Fibroblast of lung (primary cell): ENCODE measurements around the gene MUSK.

Source experiments
- CTCF ChIP-seq, 2 donors: IDR thresholded peaks in 1 of 2; conservative IDR thresholded peaks in 1 of 2; 1 replicate in 1 of 2; 2 replicates in 1 of 2; pipeline ENCODE4 v1.5.1; 2011 to 2012; ENCODE audit warnings: low read length in 2 of 2, control low read depth in 1 of 2, inconsistent platforms in 1 of 2, low read depth in 1 of 2, mild to moderate bottlenecking in 1 of 2
- EZH2 ChIP-seq: IDR thresholded peaks from 2 replicates; pipeline ENCODE4 v1.5.1; 2012; ENCODE audit warnings: low read length, control low read depth, mild to moderate bottlenecking; ENCODE audit errors: missing control alignments

DNA sequence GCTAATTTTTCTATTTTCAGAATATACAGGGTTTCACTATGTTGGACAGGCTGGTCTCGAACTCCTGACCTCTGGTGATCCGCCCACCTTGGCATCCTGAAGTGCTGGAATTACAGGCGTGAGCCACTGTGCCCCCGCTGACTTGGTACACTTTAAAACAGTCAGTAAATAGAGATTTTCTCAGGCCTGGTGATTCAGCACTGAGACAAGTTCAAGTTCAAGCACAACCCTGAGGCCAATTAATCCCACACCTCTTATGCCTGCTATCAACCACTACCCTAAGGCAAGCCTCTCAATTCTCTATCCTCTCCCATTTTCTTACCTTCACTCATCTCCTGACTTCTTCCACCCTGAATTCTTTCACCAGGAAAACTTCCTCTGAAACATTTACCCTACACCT is 18.9 kb downstream of the MUSK start:
- TF ChIP-seq CTCF (conservative IDR thresholded peaks at IDR 0.05 in 1 of 2, IDR thresholded peaks at IDR 0.05 in 1 of 2; ENCODE audit: low read depth in 1 of 2, low read length in 2 of 2) (no peak), EZH2 (no peak)
